A549 (cell line): ENCODE measurements around the gene PPP1R37. TPM values are rescaled to one million over a fixed set of nuclear protein-coding genes. Genes with fewer than 3 reads are reported as not detected.

ENCODE experiments used
- ATAC-seq, 2 experiments: fragments of 200-7000 bp in 1 of 2; fragments of >200 bp in 1 of 2; cut with Nextera tagmentation in 1 of 2; cut with Tn5 transposase in 1 of 2; 3 replicates each; pipeline versions ENCODE4 v1.8.0 to v1.9.1; 2018 to 2020; ENCODE audit warnings: mild to moderate bottlenecking in 1 of 2, moderate library complexity in 1 of 2
- CTCF ChIA-PET: fragments of 300-600 bp; sonication (Branson Sonifier 250); formaldehyde crosslinking; extraction: SDS; loops from one replicate; lab custom pipeline; 2021; ENCODE audit warnings: antibody characterized with exemption, inconsistent platforms; lab: Yijun Ruan, JAX
- POLR2A ChIA-PET: fragments of 350-600 bp; formaldehyde crosslinking; extraction: SDS; loops from one replicate; lab custom pipeline; 2021; ENCODE audit warnings: antibody characterized with exemption, inconsistent platforms; lab: Yijun Ruan, JAX
- DNase-seq, 2 experiments: peaks; one replicate each; pipeline versions ENCODE4 v3.0.0 to v3.0.0-alpha.2; 2011 to 2016; ENCODE audit warnings: low read depth in 1 of 2, low spot score in 1 of 2
- FAIRE-seq: peaks from 2 replicates; lab custom pipeline; 2011; peaks lifted over from hg19 to GRCh38; lab: Jason Lieb, UNC
- H3K27ac ChIP-seq, 2 experiments: fragments of >200 bp; sonication (Bioruptor Twin); formaldehyde crosslinking; 3 replicates each; pipeline ENCODE4 v1.5.1; 2016 to 2017
- H3K4me1 ChIP-seq: fragments of >200 bp; sonication (Bioruptor Twin); formaldehyde crosslinking; 3 replicates; pipeline ENCODE4 v1.6.1; 2016
- H3K4me2 ChIP-seq: fragments of >200 bp; sonication (Bioruptor Twin); formaldehyde crosslinking; 3 replicates; pipeline ENCODE4 v1.6.1; 2016
- H3K4me3 ChIP-seq: fragments of >200 bp; sonication (Bioruptor Twin); formaldehyde crosslinking; 3 replicates; pipeline ENCODE4 v1.5.1; 2016
- H3K9me3 ChIP-seq: fragments of >200 bp; sonication (Bioruptor Twin); formaldehyde crosslinking; 3 replicates; pipeline ENCODE4 v1.6.1; 2016
- BHLHE40 ChIP-seq: IDR thresholded peaks from 2 replicates; pipeline ENCODE4 v1.6.1; 2012; ENCODE audit warnings: low read depth, low read length, inconsistent platforms
- CBX2 ChIP-seq: fragments of 200-600 bp; sonication (generic); IDR thresholded peaks from 2 replicates; pipeline ENCODE4 v1.6.1; 2016; ENCODE audit warnings: low read depth, mild to moderate bottlenecking, borderline replicate concordance
- CHD2 ChIP-seq: fragments of 150-350 bp; IDR thresholded peaks from 2 replicates; pipeline ENCODE4 v1.6.1; 2014; ENCODE audit warnings: low read length; ENCODE audit not compliant: partially characterized antibody
- CHD4 ChIP-seq: fragments of 200-600 bp; sonication (generic); IDR thresholded peaks from 2 replicates; pipeline ENCODE4 v1.6.1; 2016; ENCODE audit warnings: antibody characterized with exemption, mild to moderate bottlenecking, borderline replicate concordance
- CTCF ChIP-seq: fragments of >200 bp; sonication (Bioruptor Twin); formaldehyde crosslinking; IDR thresholded peaks from 3 replicates; pipeline ENCODE4 v1.5.1; 2016
- EHMT2 ChIP-seq: fragments of 200-600 bp; sonication (generic); IDR thresholded peaks from 2 replicates; pipeline ENCODE4 v1.6.1; 2016; ENCODE audit warnings: antibody characterized with exemption, low read depth, mild to moderate bottlenecking, moderate library complexity
- ELK1 ChIP-seq: fragments of 150-350 bp; IDR thresholded peaks from 2 replicates; pipeline ENCODE4 v1.6.1; 2014; ENCODE audit warnings: low read depth, mild to moderate bottlenecking, low read length
- ESRRA ChIP-seq: fragments of 150-350 bp; IDR thresholded peaks from 2 replicates; pipeline ENCODE4 v1.6.1; 2014; ENCODE audit warnings: mild to moderate bottlenecking, low read length, borderline replicate concordance
- HOXB13 ChIP-seq: fragments of 250-450 bp; sonication (Bioruptor Pico); IDR thresholded peaks from 2 replicates; pipeline ENCODE4 v1.5.0; 2020; ENCODE audit warnings: low read depth, mild to moderate bottlenecking, moderate library complexity
- JUN ChIP-seq, 2 experiments: fragments of >200 bp; sonication (Bioruptor Twin); formaldehyde crosslinking; IDR thresholded peaks; 2 replicates in 1 of 2; 3 replicates in 1 of 2; pipeline ENCODE4 v1.6.1; 2016 to 2017
- MAFK ChIP-seq: fragments of 450-650 bp; IDR thresholded peaks from 2 replicates; pipeline ENCODE4 v1.6.1; 2014; ENCODE audit not compliant: partially characterized antibody
- MYC ChIP-seq: IDR thresholded peaks from 2 replicates; pipeline ENCODE4 v1.6.1; 2012; ENCODE audit warnings: mild to moderate bottlenecking, inconsistent platforms, low read length, improper control_type of control experiment, borderline replicate concordance
- NFE2L2 ChIP-seq: fragments of 150-350 bp; conservative IDR thresholded peaks from 2 replicates; pipeline ENCODE4 v1.6.1; 2014; ENCODE audit warnings: low read length
- POLR2AphosphoS2 ChIP-seq: conservative IDR thresholded peaks from 2 replicates; pipeline ENCODE4 v1.6.1; 2012; ENCODE audit warnings: low read length, improper control_type of control experiment, inconsistent platforms
- RAD21 ChIP-seq, 2 experiments: fragments of >200 bp in 1 of 2; sonication (Bioruptor Twin) in 1 of 2; formaldehyde crosslinking in 1 of 2; IDR thresholded peaks in 1 of 2; conservative IDR thresholded peaks in 1 of 2; 2 replicates in 1 of 2; 3 replicates in 1 of 2; pipeline ENCODE4 v1.6.1; 2012 to 2018; ENCODE audit warnings: inconsistent platforms in 1 of 2
- RCOR1 ChIP-seq: fragments of 150-350 bp; IDR thresholded peaks from 2 replicates; pipeline ENCODE4 v1.6.1; 2014; ENCODE audit warnings: antibody characterized with exemption, low read length, low read depth
- REST ChIP-seq: fragments of 200-600 bp; sonication (generic); IDR thresholded peaks from 2 replicates; pipeline ENCODE4 v1.6.1; 2016; ENCODE audit warnings: antibody characterized with exemption, mild to moderate bottlenecking, moderate library complexity
- RFX5 ChIP-seq: fragments of 450-650 bp; IDR thresholded peaks from 2 replicates; pipeline ENCODE4 v1.7.1; 2014; ENCODE audit warnings: antibody characterized with exemption, mild to moderate bottlenecking, moderate library complexity
- SMC3 ChIP-seq: fragments of >200 bp; sonication (Bioruptor Twin); formaldehyde crosslinking; IDR thresholded peaks from 3 replicates; pipeline ENCODE4 v1.6.1; 2018; ENCODE audit warnings: inconsistent platforms
- SREBF2 ChIP-seq: fragments of 450-650 bp; IDR thresholded peaks from 2 replicates; pipeline ENCODE4 v1.6.1; 2014; ENCODE audit warnings: mild to moderate bottlenecking, moderate library complexity
- TFCP2L1 ChIP-seq: fragments of 250-450 bp; sonication (Bioruptor Pico); IDR thresholded peaks from 2 replicates; pipeline ENCODE4 v1.5.0; 2021; ENCODE audit warnings: mild to moderate bottlenecking
- TP53 ChIP-seq: fragments of 250-450 bp; sonication (Bioruptor Pico); IDR thresholded peaks from 2 replicates; pipeline ENCODE4 v1.5.0; 2021; ENCODE audit warnings: mild to moderate bottlenecking, moderate library complexity
- ZC3H11A ChIP-seq: fragments of 450-650 bp; IDR thresholded peaks from 2 replicates; pipeline ENCODE4 v1.6.1; 2014; ENCODE audit warnings: antibody characterized with exemption, mild to moderate bottlenecking
- ZNF302 ChIP-seq: fragments of 250-450 bp; sonication (Bioruptor Pico); IDR thresholded peaks from 2 replicates; pipeline ENCODE4 v1.9.0; 2021; ENCODE audit warnings: inconsistent platforms, mild to moderate bottlenecking, moderate library complexity
- ZSCAN20 ChIP-seq: fragments of 250-450 bp; sonication (Bioruptor Pico); IDR thresholded peaks from 2 replicates; pipeline ENCODE4 v1.8.0; 2022; ENCODE audit warnings: mild to moderate bottlenecking, moderate library complexity
- WGBS: methylation state at CpG from one replicate; pipeline ENCODE4 v1.1.6; 2017; ENCODE audit errors: missing lambda C conversion rate; 5-methylcytosine and 5-hydroxymethylcytosine counted together
- polyA plus RNA-seq, 4 experiments: library from polyadenylated mRNA; depleted of rRNA in 3 of 4; stranded (reverse); fragments of >200 nt; fragmentation: RNase III in 1 of 4; extraction: RNeasy Plus Mini Kit Qiagen cat#74134 plus additional on column Dnase treatment in 1 of 4; gene quantifications; 2 replicates in 3 of 4; 3 replicates in 1 of 4; pipeline ENCODE4 v1.2.3, GENCODE V29; 2011 to 2017

Gene PPP1R37
- polyA plus RNA-seq, 2 of the 4 experiments (the other 2 are of a cell fraction), result 9.1 to 21.8 TPM

GRCh38 chr19:45045671-45046353 lies 47.2 kb upstream of the PPP1R37 start:
- no peak overlapping the region for H3K4me2 ChIP-seq
- DNase-seq, result no peak
- H3K9me3 ChIP-seq, result no peaks in the 10 kb centered on the region
- no peak overlapping the region for H3K4me3 ChIP-seq
- 0 out of 6 replicates have a peak, but pooled peaks of 1 of the 2 experiments have one; percentile 36 for ATAC-seq
- 82% methylated on average over 14 of the region's 14 CpGs for WGBS
- CTCF ChIA-PET, result interaction anchor here (0.9 to 10.8 kb wide), 3 partner anchors 8 to 22 kb away, joined by 3 to 152 read pairs (median 4); no protein-coding TSS in a partner anchor
- POLR2A ChIA-PET, result interaction anchor here (1.4 kb wide), 1 partner anchor 33 kb away, joined by 4 read pairs; the partner anchor contains the start of gene GEMIN7
- TF ChIP-seq JUN (IDR thresholded peaks at IDR 0.05) (no peak), BHLHE40 (no peak), ZNF302 (CRISPR knock-in tag) (no peak), MAFK (no peak), RFX5 (no peak), ZC3H11A (no peak), POLR2AphosphoS2 (no peak), TP53 (CRISPR knock-in tag) (no peak), CHD2 (no peak), TFCP2L1 (no peak), CHD4 (no peak), REST (no peak), ELK1 (no peak), HOXB13 (no peak), NFE2L2 (no peak)
- H3K27ac ChIP-seq, result no peak overlapping the region
- 0 out of 3 replicates have a peak, but pooled peaks cover under 1% of the 10 kb centered on the region for H3K4me1 ChIP-seq
- no peak for FAIRE-seq

GRCh38 chr19:45046355-45046754 lies 46.6 kb upstream of the PPP1R37 start:
- 0 out of 3 replicates have a peak, but pooled peaks cover 6% of the 10 kb centered on the region for H3K4me1 ChIP-seq
- FAIRE-seq (no peak), ATAC-seq (0 out of 6 replicates have a peak, but pooled peaks of 1 of the 2 experiments have one; percentile 11)
- CTCF ChIA-PET, result interaction anchor here (0.9 to 10.8 kb wide), 4 partner anchors 8 to 476 kb away, joined by 3 to 152 read pairs (median 4); no protein-coding TSS in a partner anchor
- TF ChIP-seq CTCF (no peak), SMC3 (no peak), ESRRA (no peak), CBX2 (no peak), MYC (no peak), RCOR1 (no peak), SREBF2 (no peak), EHMT2 (no peak), RAD21 (conservative IDR thresholded peaks at IDR 0.05 in 1 of 2, IDR thresholded peaks at IDR 0.05 in 1 of 2) (no peak), ZSCAN20 (CRISPR knock-in tag) (no peak)
- TF ChIP-seq, all 56 proteins: peak for 0
- Histone ChIP-seq H3K4me3 (no peak overlapping the region), H3K9me3 (no peaks in the 10 kb centered on the region), H3K4me2 (no peak overlapping the region), H3K27ac (no peak overlapping the region)
- DNase-seq, result no peak
- WGBS, result 92% methylated on average over 7 of the region's 7 CpGs
- POLR2A ChIA-PET, result no interaction called here
